Measurements from ENCODE around the gene SLC4A4.

Gene SLC4A4

DNA sequence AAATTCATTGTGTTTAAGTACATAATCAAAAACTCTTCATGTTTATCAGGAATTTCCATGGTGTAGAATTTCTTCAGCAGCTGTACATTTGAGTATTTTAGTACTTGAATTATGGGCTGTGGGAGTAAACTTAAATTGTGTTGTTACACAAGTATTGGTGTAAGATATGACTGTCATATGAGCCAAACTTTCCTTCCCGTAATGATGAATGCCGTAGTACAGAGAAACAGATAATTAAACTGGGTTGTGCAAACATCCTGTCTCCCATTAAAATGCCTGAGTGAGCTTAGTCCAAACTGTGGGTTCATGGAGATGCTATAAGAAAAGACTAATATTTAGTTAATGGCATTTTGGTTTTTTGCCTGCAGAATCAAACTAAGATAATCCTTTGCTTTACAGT, 159.2 kb downstream of the SLC4A4 start:
- no peak for DNase-seq (ENCODE audit: low spot score)
- no peak overlapping the region for H3K27ac ChIP-seq
- H3K4me3 ChIP-seq = no peak overlapping the region
- TF ChIP-seq CTCF (IDR thresholded peaks at IDR 0.05) = no peak

DNA sequence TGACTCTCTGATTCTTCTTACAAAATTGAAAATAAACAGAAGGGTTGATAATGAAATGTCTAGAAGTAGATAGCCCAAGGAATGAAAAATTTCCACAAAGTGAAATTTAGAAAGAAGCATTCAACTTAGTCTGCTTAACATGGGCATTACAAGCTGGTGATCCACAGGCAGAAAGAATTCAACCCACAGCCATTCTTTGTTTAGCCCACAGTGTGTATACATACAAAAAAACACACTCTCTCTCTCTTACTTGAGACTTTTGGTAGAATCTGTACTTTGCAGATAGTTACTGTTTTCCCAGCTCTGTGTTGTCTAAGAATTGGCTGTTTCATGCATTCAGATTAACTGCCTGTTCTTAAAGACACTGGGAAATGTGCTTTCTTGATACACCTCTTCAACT, 159.8 kb downstream of the SLC4A4 start:
- TF ChIP-seq CTCF (IDR thresholded peaks at IDR 0.05) = no peak
- Histone ChIP-seq H3K27ac (no peak overlapping the region), H3K4me3 (no peak overlapping the region)
- no peak for DNase-seq (ENCODE audit: low spot score)

- H3K27ac ChIP-seq = no peak overlapping the region
- no peak for DNase-seq (ENCODE audit: low spot score)
- no peak for TF ChIP-seq CTCF (IDR thresholded peaks at IDR 0.05)
- H3K4me3 ChIP-seq = no peak overlapping the region
These were observed 163.2 kb downstream of the SLC4A4 start for GRCh38 chr4:71501992-71502391.

DNA sequence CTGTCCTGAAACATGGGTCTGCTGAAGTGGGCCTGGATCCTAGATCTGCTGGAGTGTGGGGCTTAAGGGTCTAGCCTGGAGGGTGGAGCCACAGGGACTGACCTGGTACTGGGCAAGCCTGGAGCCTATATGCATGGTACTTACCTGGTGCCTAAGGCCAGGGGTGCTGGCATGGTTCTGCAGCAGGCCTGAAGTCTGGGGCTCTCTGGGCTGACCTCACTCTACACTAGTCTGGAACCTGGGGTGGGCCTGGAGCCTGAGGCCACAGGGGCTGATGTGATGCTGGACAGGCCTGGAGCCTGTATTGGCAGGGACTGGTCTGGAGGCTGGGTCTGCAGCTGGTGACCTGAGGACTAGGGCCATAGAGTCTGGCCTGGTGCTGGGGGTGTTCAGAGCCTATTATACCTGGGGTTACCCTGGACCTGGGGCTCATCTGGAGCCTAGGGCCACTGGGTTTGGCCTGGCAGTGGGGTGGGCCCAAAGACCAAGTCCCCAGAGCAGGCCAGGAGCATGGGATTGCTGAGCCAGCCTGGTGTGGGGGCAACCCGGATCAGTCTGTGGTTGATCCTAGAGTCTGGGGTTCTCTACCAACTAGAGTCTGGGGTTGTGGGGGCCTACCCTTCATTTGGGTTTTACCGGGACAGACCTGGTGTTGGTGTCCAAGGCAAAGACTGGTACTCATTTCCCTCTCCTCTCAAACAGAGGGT, 179.6 kb downstream of the SLC4A4 start:
- Histone ChIP-seq H3K27ac (no peak overlapping the region), H3K4me3 (no peak overlapping the region)
- no peak for DNase-seq (ENCODE audit: low spot score)
- no peak for TF ChIP-seq CTCF (IDR thresholded peaks at IDR 0.05)

DNA sequence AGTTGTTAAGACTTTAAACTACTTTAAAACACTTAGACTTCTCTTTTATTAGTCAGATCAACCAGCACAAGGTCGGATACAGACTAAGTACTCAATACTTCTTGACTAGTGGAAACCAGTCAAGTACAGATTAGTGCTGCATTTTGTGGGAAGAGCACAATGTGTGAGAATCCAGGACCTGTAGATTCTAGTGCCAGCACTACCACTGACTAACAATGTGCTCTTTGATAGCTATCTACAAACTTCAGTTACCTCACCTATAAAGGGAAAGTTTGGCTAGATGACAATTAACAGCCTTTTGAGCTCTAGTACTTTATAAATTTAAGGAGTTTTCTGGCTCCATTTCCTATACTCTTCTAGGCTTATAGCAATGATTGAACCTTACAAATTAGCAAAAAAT, 181.5 kb downstream of the SLC4A4 start:
- Histone ChIP-seq H3K27ac (no peak overlapping the region), H3K4me3 (no peak overlapping the region)
- no peak for TF ChIP-seq CTCF (IDR thresholded peaks at IDR 0.05)
- no peak for DNase-seq (ENCODE audit: low spot score)

- H3K4me3 ChIP-seq = no peak overlapping the region
- TF ChIP-seq CTCF (IDR thresholded peaks at IDR 0.05) = no peak
- DNase-seq (ENCODE audit: low spot score) = no peak
- H3K27ac ChIP-seq = no peak overlapping the region
These were observed 182.0 kb downstream of the SLC4A4 start for GRCh38 chr4:71520850-71521249.

- DNase-seq (ENCODE audit: low spot score) = no peak
- TF ChIP-seq CTCF (IDR thresholded peaks at IDR 0.05) = no peak
- H3K4me3 ChIP-seq = no peak overlapping the region
- H3K27ac ChIP-seq = no peak overlapping the region
These were observed 185.9 kb downstream of the SLC4A4 start for GRCh38 chr4:71524756-71525155.

Measured in coronary artery (tissue), 2 donors.